OCI-LY1 (cell line): ENCODE results near the gene MCCC2.
"Not testable (repeated sequence)": the region's sequence is repeated elsewhere in the genome, so short reads cannot be mapped to it uniquely, and the experiment has no call there.

Experiments used
- EZH2 ChIP-seq: fragments of 200-600 bp; sonication (generic), shearing (Covaris generic); IDR thresholded peaks from 2 replicates; pipeline ENCODE4 v1.8.0; 2017; ENCODE audit warnings: borderline replicate concordance, mixed run types, mild to moderate bottlenecking, antibody characterized with exemption, low read length, moderate library complexity, mixed read lengths
- TF ChIP-seq, protein P1 (sequence below): fragments of 200-600 bp; sonication (generic), shearing (Covaris generic); IDR thresholded peaks from 2 replicates; pipeline ENCODE4 v1.5.1; 2017; ENCODE audit warnings: mild to moderate bottlenecking, antibody characterized with exemption, low read length, moderate library complexity, mixed read lengths

DNA sequence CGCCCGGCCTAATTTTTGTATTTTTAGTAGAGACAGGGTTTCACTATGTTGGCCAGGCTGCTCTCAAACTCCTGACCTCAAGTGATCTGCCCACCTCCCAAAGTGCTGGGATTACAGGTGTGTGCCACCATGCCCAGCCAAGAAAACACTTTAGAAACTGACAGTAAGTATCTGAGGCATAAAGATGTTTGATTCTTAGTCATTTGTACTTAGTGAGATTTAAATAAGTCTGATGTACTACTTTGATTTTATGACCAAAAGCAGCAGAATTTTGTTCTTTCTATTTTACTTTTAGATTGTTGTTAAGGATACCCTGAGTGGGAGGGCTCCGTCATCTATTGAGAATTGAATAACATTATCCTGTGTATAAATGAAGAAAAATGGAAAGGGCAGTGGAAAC is 63.8 kb downstream of the MCCC2 start:
- TF ChIP-seq, protein P1, sequence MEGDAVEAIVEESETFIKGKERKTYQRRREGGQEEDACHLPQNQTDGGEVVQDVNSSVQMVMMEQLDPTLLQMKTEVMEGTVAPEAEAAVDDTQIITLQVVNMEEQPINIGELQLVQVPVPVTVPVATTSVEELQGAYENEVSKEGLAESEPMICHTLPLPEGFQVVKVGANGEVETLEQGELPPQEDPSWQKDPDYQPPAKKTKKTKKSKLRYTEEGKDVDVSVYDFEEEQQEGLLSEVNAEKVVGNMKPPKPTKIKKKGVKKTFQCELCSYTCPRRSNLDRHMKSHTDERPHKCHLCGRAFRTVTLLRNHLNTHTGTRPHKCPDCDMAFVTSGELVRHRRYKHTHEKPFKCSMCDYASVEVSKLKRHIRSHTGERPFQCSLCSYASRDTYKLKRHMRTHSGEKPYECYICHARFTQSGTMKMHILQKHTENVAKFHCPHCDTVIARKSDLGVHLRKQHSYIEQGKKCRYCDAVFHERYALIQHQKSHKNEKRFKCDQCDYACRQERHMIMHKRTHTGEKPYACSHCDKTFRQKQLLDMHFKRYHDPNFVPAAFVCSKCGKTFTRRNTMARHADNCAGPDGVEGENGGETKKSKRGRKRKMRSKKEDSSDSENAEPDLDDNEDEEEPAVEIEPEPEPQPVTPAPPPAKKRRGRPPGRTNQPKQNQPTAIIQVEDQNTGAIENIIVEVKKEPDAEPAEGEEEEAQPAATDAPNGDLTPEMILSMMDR: not testable (repeated sequence)
- not testable (repeated sequence) for TF ChIP-seq EZH2
